ENCODE data around the gene CNPY2.
"Not testable (repeated sequence)": the region's sequence is repeated elsewhere in the genome, so short reads cannot be mapped to it uniquely, and the experiment has no call there.

Gene CNPY2

DNA sequence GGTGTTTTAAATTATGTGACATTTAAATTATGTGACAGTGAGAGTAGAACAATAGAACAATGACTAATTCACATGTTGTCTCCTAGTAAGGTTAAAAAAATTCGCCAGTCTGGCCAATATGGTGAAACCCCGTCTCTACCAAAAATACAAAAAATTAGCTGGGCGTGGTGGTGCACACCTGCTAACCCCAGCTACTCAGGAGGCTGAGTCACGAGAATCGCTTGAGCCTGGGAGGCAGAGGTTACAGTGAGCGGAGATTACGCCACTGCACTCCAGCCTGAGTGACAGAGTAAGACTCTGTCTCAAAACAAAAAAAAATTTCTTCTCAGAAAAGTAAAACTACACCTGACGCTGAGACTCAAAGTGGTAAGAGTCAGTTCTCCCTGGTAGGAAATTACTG, 18.4 kb downstream of the CNPY2 start:
- no peak for DNase-seq (ENCODE audit: low read depth)

DNA sequence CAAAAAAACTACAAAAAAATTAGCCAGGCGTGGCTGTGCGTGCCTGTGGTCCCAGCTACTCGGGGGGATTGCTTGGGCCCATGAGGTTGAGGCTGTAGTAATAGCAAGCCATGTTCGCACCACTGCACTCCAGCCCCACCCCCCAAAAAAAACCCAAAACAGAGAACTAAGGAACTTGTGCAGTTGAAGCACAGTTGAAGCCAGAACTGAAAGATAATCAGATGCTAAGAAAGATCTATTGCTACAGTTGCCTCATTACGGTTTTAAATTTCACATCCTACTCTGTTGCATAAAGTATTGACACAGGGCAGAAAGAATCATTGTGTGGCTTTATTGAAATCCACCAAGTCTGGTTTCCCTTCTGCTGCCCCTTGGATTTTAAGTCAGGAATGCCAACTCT, 19.5 kb downstream of the CNPY2 start:
- DNase-seq (ENCODE audit: low read depth), result no peak

DNA sequence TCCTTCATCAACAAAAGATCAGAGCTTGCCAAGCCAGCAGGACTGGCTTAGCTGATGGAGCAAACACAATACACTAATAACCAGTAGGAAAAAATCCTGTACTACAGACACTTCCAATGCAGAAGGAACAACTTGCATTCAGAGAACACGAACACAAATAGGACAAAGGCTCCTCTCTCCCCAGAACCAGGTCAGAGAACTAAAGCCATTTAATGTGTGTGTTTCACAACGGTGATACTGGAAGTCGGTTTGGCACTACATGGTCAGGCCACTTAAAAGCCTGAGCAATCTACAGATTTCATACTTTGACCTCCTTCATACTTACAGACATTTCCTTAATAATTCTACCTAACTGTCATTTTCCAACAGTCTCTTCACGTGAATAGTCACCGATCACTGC, 22.0 kb downstream of the CNPY2 start:
- no peak for DNase-seq (ENCODE audit: low read depth)

DNA sequence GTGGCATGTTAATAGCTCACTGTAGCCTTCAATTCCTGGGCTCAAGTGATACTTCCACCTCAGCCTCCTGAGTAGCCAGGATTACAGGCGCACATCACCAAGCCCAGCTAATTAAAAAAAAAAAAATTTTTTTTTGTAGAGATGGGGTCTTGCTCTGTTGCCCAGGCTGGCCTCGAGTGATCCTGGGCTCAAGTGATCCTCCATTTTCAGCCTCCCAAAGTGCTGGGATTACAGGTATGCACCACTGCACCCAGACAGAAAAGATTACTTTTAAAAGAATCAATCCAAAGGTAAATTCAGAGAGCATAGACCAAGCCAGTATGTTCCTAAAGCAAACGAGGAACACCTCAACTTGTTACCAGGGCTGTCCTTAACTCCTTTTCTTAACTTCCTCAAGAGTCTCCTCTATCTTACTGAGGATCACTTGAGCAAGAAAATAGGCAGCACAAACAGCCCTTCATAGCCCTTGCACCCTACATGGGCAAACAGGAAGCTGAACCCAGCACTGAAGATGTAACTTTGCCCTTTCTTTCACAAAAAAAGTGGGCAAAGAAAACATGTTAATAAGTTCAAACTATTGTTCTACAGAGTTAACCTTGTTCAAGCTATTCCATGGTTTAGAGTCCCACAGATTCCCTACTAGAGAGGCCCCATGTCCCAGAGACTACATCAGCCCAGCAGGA, 26.9 kb downstream of the CNPY2 start:
- no peak for DNase-seq (ENCODE audit: low read depth)

DNA sequence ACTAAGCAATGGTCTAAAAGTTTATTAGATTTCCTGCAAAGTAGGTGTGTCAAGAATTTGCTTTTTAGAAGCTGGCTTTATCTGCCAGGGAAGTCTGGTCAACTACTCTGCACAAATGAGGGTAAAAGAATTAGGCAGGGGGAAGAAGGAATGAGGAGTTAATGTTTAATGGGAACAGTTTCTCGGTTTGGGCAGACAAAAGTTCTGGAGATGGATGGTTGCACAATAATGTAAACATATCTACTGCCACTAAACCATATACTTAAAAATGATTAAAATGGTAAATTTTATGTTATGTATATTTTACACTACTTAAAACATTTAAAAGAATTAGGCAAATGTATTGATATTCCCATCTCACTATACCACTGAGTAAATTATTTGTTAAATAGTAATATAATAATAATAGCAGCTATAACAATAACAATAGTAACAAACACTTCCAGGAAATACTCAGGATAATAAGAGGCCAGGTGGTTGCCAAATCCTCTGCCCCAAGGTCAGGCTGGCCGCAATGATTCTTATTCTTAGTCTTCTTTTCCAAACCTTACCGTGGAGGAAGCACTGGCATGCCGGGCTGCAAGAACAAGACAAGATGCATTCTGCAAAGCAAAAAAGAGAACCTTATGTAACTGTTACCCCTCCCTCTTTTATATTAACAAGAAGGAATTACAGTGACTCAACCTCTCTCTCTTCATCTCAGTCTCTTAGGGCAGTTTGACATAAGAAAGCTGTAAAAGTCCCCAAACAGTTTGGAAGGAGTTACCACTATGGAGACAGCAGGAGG, 29.6 kb downstream of the CNPY2 start:
- DNase-seq (ENCODE audit: low read depth), result no peak

DNA sequence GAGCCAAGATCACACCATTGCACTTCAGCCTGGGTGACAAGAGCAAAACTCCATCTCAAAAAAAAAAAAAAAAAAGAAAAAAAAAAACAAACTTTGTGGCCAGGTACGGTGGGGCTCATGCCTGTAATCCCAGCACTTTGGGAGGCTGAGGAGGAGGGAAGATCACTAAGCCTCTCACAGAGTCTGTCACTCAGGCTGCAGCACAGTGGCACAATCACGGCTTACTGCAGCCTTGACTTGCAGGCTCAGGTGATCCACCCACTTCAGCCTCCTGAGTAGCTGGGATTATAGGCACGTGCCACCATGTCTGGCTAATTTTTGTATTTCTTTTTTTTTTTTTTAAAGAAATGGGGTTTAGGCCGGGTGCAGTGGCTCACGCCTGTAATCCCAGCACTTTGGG, 31.5 kb downstream of the CNPY2 start:
- DNase-seq (ENCODE audit: low read depth), result not testable (repeated sequence)

DNA sequence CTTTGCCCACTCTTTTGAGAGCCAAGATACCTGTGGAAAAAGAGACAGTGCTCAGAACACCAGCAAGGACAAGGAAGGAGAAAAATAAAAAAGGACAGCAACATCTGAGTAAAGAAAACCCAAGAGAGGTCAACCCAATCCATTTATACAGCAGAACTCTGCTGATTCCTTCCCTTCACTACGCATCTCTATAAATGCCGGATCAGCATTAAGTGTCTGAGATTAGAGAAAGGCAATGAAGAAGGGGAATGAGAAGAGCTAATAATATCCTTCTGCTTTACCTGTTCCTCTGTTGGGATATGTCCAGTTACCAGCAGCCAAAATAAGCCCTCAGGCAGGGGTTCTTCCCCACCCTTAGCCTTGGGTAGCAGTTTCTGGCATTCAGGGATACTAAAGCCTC, 33.2 kb downstream of the CNPY2 start:
- DNase-seq (ENCODE audit: low read depth), result no peak

DNA sequence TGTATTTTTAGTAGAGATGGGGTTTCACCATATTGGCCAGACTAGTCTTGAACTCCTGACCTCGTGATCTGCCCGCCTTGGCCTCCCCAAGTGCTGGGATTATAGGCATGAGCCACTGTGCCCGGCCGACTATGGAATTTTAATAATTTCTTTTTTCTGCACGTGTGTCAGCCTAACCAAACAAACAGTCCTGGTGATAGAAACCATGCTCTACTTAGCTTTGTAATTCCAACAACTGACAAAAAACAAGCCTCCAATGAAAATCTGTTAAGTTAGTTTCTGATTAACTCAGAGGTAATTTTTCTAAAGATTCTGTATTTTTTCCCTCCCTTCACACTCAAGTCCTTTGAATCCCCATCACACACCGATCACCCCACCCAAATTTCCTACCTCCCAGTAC, 33.8 kb downstream of the CNPY2 start:
- DNase-seq (ENCODE audit: low read depth), result no peak

DNA sequence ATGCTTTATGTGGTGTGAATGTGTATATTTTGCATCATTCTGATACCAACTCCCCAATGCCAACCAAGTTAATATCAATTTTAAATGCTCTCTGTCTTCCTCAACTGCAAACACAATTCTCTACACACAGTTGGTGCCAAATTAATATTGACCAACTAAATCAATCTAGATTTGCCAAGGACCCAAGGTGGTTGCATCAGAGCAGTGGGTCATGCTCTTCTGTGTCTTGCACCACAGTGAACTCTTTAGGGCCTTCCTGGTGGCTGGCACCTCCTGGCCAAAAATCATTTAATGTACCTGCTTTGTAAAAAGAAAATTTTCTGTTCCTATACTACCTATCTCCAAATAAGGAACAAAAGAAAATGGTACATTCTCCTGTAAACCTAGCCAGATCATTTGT, 34.9 kb downstream of the CNPY2 start:
- no peak for DNase-seq (ENCODE audit: low read depth)

DNA sequence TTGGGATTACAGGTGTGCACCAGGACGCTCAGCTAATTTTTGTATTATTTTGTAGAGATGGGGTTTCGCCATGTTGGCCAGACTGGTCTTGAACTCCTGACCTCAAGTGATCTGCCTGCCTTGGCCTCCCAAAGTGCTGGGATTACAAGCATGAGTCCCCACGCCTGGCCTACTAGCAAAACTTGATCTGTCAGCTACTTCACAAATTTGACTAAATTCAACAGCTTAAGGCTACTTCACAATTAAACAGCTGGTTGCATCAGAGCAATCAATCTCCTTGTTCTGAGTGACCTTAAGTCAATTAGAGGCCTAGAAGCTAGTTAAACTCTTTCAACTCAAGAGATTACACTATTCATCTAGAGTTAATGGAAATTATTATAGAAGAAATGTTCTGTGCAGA, 36.9 kb downstream of the CNPY2 start:
- DNase-seq (ENCODE audit: low read depth), result no peak

DNA sequence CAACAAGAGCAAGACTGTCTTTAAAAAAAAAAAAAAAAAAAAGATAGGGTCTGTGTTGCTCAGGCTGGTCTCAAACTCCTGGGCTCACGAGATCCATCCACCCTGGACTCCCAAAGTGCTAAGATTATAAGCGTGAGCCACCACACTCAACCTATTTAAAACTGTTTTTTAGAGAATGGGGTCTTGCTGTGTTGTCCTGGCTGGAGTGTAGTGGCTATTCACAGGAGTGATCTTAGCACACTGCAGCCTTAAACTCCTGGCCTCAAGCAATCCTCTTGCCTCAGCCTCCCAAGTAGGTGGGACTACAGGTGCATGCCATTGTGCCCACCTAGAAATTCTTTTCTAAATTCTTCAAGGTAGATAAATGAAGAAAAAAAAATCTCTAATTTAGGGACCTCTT, 41.5 kb downstream of the CNPY2 start:
- DNase-seq (ENCODE audit: low read depth), result no peak

DNA sequence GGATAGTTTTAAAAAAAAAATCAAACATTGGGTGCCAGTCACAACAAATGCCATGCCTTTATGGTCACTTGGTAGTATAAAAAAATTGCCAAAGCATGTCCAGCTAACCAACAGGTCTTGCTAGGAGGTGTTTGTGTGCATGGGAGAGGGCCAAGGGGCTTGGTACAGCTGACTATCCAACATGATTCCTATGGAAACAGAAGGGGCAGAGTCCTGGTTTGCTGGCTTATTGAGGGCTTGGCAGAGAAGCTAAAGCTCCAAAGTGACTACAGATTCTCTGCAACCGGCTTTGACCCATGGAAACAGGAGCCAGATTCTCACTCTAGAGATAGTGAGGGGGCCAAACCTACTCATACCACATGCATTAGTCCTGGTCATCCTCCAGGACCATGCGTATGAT, 43.3 kb downstream of the CNPY2 start:
- not testable (repeated sequence) for DNase-seq (ENCODE audit: low read depth)

DNA sequence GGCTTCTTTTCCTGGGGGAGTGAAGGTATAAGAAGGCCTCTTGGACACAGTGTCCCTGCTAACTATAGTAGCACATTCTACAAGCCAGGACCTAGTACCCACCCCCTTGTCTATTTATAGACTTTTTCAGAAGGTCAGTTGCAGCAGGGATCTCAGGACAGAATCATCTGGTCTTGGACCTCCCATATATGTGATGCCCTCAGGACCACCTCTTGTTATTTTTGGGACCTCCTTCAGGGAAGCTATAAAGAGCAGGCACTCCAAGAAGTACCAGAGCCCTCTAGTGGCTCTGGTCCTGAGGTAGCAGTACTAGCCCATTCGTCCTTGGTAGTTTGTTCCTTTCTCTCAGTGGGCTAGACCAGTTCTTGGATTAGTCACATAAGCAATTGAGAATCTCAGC, 44.8 kb downstream of the CNPY2 start:
- DNase-seq (ENCODE audit: low read depth), result no peak

DNA sequence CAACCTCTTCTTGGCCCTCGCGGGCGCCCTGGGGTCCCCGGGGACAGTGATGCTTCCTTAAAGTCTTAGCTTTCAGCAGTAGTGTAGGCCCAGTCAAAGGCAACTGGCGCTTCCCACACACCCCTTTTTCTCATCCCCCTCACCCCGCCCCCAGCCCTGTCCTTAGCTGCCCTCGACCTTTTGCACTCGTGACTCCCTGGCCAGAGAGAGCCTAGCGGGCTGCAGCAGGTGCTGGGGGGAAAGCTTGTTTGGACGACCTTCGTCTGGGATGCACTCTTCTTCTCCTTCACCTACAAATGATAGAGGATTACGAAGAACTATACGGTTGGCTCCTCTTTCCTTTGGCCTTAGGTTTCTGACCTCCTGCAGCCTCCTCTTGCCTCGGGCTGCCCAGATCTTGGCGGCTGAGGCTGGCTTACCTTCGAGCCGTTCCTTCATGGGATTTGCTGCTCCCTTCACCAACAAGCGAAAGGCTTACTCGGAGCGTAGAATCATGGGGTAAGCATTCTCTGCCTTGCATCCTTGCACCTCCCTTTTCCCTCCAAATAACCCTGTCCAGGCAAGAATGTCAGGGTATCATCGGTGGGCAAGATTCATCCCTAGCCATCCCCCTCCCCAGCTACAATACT, 48.2 kb downstream of the CNPY2 start:
- DNase-seq (ENCODE audit: low read depth), result no peak

DNA sequence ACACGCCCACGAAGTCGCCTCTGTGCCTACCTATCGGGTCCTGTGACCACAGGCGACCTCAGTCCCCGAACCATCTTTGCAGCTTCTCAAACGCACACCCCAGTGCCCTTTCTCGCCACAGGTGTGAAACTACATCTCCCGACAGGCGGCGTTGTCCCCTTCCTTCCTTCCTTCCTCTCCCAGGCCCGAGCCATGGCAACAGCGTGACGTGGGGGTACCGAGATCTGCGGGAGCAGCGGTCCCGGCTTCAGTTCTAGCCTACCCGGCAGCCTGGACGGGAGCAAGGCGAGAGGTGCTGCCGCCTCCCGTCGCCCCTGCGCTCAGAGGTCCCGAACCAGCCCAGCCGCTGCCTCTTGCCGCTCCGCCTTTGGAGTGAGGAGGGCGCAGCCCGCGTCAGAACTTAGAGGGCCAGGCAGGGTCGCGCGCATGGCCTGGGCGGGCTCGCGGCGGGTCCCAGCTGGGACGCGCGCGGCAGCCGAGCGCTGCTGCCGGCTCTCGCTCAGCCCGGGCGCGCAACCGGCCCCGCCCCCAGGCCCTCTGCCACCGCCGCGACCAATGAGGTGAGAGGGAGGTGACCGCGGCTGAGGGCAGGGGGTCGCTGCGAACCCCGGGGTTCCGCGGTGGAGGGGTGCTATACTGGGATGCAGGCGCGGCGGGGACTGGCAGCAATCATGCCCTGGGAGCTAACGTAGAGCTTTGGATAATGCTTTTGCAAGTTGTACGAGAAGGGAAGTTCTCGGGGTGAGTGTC, 48.9 kb downstream of the CNPY2 start, which contains the start of gene COQ10A:
TSS of gene COQ10A (plus strand) at position 250 of the 750 bp plus-strand sequence. CDS start at position 427, 177 bp downstream.
- peak; percentile 77 for DNase-seq (ENCODE audit: low read depth)

DNA sequence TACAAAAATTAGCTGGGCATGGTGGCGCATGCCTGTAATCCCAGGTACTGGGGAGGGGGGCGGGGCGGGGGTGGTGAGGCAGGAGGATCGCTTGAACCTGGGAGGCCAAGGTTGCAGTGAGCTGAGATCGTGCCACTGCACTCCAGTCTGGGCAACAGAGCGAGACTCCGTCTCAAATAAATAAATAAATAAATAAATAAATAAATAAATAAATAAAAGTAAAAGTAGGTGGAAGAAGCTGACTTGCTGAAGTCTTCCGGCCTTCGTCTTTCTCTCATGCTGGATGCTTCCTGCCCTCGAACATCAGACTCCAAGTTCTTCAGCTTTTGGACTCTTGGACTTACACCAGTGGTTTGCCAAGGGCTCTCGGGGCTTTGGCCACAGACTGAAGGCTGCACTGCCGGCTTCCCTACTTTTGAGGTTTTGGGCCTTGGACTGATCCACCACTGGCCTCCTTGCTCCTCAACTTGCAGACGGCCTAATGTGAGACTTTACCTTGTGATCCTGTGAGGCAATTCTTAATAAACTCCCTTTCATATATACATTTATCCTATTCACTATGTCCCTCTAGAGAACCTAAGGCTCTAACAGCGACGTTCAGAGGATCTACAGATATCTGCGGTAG, 49.6 kb downstream of the CNPY2 start:
- DNase-seq (ENCODE audit: low read depth), result not testable (repeated sequence)

DNA sequence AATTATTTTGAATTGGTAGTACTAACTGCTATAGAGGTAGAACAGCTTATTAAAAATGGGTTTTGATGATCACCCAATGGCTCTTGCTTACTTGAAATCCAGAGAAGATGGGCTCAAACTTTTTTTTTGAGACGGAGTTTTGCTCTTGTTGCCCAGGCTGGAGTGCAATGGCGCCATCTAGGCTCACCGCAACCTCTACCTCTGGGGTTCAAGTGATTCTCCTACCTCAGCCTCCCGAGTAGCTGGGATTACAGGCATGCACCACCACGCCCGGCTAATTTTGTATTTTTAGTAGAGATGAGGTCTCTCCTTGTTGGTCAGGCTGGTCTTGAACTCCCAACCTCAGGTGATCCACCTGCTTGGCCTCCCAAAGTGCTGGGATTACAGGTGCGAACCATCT, 52.8 kb downstream of the CNPY2 start:
- DNase-seq (ENCODE audit: low read depth), result not testable (repeated sequence)

DNA sequence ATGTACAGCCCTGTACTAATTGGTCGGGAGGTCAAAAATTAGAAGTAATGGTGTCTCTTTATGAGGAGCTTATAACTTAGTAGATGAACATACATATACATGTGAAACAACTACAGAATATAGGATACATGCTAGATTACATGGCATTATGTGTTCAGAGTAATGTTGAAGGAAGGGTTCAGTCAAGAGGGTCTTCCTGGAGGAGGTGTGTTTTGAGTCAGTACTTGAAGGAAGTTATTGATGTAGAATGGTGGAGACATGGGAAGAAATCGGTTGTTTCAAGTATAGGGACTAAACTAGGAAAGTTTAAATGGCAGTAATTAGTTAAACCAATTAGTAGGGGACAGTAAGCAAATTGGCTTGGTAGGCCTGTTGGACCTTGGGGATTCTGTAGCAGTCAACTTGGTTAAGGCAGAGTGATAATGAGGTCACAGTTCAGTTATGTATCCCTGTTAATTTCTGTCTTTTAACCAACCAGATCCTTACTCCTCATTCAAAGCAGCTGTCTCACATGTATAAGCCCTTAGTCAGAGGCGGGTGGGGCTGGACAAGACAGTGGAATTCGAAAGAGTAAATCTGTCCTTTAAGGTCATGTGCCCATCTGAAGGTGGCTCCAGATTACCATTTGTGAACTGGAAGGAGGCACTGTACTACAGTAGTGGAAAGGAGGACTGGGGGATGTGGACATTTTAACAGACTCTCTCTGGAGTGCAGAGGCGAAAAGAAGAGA, 54.1 kb downstream of the CNPY2 start:
- peak; percentile 85 for DNase-seq (ENCODE audit: low read depth)

DNA sequence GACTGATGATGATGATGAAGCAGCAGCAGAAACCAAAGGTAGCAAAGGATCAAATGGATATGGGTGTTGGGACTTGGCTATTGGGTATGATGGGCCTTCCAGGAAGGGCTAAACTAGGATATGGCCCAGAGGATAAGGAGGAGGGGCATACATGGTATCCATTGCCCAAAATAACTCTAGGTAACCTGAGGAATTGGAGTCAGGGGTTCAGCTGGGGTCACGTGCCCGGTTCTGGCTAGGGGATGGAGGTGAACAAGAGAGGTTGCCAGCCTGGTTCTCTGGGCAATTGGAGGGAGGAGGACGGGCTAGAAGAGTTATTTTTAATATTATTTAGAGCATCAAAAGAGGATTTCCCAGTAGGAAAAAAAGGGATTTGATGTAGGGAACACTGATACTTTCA, 54.9 kb downstream of the CNPY2 start:
- no peak for DNase-seq (ENCODE audit: low read depth)

DNA sequence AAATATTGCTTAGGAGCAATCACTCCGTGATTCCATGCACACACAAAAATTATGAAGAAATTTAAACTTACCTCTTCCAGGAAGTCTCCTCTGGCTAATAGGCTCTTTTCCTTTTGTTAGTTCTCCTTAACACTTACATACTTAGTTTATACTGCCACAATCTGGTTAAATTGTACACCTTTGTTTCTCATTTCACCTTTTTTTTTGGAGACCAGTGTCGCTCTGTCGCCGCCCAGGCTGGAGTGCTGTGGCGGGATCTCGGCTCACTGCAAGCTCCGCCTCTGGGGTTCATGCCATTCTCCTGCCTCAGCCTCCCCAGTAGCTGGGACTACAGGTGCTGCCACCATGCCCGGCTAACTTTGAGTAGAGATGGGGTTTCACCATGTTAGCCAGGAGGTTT, 55.4 kb downstream of the CNPY2 start:
- DNase-seq (ENCODE audit: low read depth), result no peak

Measured in HS-27A (cell line).